HG02642 (cell line): ENCODE results near the gene ARMH2.

Source experiments
- ATAC-seq: cut with Tn5 transposase; IDR thresholded peaks from one replicate; pipeline ENCODE4 v1.9.1; 2021; ENCODE audit warnings: mild to moderate bottlenecking; ENCODE audit not compliant: unreplicated experiment, poor library complexity

The ARMH2 gene

DNA sequence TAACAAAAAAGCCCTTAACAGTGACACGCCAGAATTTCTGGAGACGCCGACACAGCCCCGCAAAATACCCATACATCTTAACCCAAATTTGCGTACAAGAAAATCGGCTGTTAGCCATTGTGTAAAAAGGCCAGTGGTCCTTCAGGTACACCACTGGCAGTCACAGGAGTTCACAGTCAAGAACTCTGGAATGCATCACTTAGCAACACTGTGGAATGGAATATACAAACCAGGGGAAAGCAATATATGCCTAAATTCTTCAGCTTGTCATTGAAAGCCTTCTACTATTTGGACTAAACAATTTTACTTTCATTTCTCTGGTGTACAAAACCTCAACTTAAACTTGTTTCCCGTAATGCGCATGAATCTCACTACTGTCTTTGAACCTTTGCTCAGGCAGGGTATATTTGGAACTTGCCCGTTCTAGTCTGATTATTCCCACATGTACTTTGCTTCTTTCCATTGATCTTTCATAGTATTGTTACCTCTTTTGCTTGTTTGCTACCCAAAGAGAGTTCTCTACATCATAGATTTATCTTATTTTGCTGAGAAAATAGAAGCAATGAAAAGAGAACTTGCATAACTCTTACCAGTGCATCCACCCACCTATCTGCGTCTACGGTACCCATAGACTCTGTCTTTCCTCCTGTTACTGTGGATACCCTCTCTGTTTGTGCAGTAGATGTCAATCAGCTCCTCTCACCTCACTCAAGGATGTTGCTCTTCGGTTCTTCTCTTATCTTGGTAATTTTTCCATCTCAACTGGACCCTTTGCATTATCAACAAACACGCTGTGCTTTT, at the start of gene ARMH2:
Gene ARMH2 (minus strand): TSS at position 178 of the 801 bp plus-strand sequence. CDS start 60 bp downstream, at position 118.
- no peak for ATAC-seq

DNA sequence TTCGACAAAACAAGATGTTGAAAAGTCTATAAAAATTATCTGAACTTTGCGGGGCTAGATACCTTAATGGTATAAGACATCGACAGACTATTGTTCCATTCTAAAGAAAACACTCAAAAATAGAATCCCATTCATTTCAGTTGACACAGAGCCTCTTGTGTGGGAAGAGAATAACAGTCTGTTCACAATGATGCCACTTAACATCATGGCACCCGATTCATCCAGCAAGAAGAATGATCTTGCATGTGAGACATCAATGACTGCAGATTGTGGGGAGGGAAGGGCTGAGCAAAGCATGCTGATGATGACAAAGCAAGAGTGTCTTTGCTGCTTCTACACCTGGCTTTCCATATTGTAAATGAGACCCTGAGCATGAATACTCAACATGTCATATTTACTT, 49.7 kb upstream of the ARMH2 start:
- no peak for ATAC-seq

GRCh38 chr6:24847402-24847801, 48.7 kb upstream of the ARMH2 start:
- no peak for ATAC-seq

DNA sequence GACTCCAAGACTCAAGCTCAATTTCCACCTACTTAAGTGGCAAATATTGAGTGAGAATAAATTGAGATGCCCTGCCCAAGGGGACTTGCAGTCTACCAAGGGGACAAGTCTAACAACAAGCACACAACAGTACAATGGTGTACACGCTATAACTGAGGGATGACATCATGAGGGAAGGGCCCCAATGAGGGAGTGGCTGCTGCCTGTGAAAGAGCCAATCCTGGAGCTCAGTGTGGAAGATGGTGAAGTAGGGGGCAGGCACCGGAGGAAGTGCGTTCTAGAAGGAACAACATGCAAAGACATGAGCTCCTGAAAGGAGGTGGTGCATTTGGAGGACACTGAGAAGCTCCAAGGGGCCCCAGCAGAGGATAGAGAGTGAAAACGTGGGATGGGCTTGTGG, 46.9 kb upstream of the ARMH2 start:
- ATAC-seq = no peak

DNA sequence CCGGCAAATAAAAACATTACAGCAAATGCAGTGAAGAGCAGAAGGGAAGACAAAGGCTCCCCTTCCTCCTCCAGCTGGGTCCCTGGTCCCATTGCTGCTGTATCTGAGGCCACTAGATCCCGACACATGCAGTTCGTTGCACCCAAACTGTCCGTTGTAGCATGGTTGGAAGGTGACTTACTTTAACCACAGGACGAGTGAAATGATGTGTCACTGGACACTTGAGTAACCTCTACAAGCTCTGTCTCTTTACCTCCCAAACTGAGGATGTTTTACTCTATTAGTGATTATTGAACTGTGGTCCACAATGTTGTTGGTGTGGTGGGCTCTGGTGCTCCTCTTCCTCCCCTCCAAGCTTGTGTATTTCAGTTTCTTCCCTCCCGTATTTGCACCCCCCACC, 46.2 kb upstream of the ARMH2 start:
- ATAC-seq = no peak

- ATAC-seq = no peak
These were observed 45.3 kb upstream of the ARMH2 start for GRCh38 chr6:24844061-24844460.

DNA sequence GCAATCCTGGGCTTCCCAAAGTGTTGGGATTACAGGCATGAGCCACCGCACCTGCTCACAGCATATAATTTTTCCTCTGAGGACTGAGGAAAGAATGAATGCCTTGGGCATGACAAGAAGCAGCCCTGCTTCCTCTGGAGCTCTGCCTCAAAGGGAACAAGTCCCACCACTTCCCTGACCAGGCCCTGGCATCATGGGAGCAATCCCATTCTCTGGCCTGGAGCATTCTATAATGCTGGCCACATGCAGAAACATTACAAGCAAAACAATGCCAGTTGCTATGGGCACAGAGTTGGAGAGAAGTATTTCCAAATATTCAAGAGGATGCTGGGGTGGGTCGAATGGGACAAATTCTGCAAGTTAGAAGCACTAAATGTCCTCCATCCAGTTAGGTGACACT, 41.5 kb upstream of the ARMH2 start:
- no peak for ATAC-seq

DNA sequence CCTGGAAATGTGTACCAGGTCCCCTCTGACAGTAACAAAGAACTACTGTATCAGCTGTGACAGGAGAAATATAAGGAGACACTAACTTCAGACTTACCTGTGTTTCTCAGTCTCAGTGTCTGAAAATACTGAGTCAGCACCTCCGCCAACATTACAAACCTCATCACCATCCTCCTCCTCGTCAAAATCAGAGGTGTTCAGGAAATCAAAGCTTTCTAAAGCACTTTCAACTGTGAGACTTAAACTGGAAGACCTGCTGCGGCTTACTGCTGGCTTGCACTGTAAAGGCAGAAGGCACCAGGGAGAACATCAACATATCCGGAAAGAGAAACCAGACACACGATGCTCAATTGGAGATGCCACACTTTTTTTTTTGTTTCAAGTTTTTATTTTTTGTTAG, 40.3 kb upstream of the ARMH2 start:
- ATAC-seq = no peak

DNA sequence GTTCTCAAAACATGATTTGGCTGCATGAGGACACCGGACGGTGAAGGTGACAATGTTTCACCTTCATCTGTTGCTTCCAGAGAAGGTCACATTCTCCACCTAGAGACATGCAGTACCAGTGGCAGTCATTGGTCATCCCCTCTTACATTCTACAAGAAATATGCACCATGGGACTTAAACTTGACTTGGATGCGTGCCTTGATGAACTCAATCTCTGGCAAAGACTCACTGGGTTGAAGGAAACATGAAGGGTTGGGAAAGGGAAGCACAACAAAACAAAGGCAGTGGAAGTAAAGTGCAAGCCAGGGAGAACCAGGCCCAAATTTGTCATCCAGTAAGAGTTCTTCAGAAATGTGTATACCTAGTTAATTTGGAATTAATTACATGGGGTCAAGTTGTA, 39.4 kb upstream of the ARMH2 start:
- no peak for ATAC-seq

DNA sequence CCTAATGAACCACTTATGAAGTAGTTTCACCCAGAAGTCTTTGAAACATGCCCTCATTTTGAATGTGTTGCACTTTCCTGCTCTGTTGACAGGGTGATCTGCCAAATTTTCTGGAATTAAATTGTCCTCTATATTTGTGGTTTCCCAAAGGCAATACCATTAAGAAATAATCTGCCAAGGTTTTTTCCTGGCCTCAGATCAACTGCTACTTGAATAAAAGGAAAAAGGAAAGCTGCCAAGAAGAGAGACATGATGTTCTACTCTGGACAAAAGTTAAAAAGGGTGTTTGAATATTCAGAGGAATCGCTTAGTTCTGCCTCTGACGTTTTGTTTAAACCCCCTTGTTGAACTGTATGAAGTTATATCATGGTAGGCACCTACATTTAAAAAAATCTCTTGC, 37.4 kb upstream of the ARMH2 start:
- no peak for ATAC-seq

DNA sequence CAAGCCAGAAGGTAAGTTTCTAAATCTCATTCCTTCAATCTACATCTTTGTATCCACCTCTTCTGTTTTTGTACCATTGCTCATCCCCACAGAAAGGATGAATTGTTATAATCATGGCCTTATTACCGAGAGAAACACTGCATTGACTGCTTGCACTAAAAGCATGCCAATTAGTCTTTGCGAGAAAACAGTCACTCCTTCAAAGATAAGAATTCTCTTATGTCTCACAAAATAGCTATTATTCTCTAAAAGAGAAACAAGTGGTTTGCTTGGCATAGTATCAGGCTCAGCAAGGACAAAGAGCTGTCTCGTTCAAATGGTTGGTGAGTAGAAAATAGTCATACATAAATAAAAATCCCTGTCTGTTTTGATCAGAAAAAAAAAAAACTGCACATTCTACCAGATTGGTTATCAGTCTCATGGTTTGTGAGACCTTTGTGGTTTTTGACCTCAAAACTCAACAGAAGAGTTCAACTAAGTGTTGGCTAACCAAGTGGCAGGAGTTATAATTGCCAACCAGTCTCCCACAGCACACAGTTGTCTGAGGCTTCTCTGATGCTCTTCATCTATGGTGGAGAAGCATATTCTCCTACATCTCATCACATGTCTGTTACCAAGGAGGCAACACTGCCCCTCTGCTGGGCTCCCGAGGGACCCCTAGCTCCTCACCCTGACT, 35.1 kb upstream of the ARMH2 start:
- ATAC-seq = no peak

DNA sequence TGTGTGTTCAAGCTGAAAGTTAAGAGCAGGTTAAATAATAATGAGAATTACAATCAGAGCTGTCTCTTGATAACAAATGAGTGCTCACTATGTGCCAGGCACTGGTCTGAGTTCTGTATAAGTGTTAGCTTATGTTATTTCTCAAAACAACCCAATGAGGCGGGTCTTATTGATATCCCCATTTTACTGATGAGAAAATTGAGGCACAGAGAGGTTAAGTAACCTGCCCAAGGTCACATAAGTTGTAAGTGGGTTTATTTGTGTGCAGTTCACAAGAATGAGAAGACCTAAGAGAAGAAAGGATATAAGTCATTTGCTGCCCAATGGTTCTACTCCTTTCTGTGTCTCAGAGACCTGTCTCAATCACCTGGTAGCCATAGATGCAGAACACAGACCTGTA, 34.1 kb upstream of the ARMH2 start:
- no peak for ATAC-seq

- ATAC-seq = no peak
These were observed 33.3 kb upstream of the ARMH2 start for GRCh38 chr6:24831771-24832716.

GRCh38 chr6:24829657-24830056, 30.9 kb upstream of the ARMH2 start:
- ATAC-seq = no peak

DNA sequence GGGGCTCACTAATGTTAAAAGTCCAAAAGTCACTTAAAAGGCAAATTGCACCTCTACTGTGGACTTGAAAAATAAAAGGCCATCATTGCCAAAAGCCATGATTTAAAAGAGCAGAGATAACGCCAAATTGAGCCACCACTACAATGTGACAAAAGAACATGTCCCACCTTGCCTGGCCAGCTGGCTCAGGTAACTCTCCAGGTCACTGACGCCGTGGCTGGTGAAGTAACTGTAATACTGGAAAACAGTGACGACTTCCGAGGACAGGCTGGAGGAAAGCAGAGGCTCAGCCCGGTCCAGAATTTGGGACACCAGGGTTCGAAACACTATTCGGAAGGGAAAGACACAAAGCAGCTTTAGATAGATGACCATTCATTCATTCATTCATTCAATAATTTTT, 29.3 kb upstream of the ARMH2 start:
- ATAC-seq = no peak

GRCh38 chr6:24827162-24827561, 28.4 kb upstream of the ARMH2 start:
- no peak for ATAC-seq

DNA sequence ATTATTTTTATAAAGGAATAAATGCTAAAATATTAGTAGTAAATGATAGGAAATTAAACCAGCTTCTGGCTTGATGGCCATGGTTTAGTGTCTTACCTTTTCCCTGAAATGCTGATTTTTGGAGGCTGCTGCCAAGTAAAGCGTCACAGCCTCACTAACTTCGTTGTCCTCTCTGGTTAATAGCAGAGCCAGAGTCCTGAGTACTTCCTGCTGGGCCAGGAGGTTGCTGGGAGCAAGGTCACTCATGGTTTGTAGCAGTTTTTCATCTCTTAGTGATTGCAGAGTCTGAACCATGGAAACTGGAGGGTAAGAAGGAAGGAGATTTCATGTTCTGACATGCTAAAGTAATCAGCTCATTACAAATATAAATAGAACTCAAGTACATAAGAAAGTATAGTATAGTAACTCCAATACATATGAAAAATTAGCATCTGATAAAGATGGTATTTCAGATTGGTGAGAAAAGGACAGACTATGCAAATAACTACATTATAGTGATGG, 26.5 kb upstream of the ARMH2 start:
- no peak for ATAC-seq

DNA sequence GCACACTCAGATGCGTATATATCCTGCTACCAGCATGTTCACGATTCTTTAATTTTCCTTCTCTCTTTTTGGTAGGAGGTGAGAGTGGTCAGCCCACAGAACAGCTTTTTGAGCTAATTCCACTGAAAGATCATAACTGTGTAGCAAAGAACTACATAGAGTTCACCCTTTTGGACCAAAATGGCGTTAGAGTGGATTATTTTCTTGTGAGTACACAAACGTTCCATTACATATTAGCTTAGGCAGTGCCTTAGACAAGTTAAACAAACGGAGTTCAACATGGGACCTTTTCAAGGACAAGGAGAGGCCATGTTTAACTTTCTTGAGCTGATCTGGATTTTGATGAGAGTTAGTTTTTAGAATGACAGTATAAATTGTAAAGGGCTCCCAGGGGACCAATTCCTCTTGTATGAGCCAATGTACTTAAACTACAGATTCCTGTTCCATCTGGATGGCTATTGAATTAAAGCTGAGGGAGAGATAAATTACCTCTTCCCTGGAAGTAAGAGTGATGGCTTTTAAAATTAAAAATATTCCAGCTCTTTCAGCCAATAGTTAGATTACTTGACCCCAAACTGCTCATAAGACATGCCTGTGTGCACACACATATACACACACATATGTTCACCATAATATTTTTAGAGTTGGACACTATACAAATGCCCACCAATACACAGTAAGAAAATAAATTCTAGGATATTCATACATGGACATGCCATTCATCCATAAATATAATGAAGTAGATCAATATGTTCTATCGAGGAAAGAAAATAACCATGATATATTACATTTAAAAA, 25.6 kb upstream of the ARMH2 start:
- ATAC-seq = no peak

- ATAC-seq = no peak
These were observed 24.5 kb upstream of the ARMH2 start for GRCh38 chr6:24823185-24823584.

GRCh38 chr6:24822696-24823095, 24.0 kb upstream of the ARMH2 start:
- ATAC-seq = no peak
